ENCODE results near the gene EGLN3. TPM values are rescaled to one million over a fixed set of nuclear protein-coding genes. Genes with fewer than 3 reads are reported as not detected.

Gene EGLN3
- total and polyA plus RNA-seq, 2 of the 13 experiments (the other 11 are each of a cell fraction or from before 2014, with no cell fraction given): 0.18 to 27.3 TPM

DNA sequence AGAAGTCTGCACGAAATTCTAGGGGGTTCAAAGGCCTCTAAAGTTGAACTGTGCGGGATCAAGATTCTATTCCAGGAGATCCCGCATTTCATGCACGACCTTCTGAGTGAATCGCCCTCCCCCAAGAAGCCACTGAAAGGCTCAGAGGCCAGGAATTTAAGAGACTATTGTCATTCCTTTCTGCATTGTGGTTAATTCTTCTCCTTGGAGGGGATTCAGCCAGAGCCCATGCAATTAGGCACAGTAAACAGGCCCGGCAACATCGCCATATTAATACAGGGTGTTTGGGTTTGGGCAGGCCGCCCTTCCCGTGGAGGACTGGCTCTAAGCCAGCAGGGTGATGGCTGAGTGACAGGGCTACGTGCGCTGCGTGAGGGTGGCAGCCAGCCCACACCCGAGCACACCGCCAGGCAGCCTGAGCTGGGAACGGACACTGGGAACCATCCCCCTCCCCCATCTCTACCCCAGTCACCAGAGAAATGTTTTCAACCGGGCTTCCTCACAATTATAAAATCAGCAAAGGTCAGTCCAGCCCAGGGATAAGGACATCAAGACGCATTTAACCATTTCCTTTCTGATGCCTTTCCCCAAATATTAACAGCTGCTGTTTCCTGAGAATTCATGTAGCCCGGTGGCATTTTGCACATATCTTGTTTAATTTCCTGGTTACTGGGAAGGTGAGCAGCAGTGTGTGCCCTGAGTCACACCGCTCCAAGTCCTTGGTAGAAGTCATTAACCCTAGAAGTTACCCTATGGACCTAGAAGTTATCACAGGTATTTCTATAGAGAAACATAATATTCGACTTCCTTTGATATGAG lies 12.5 kb downstream of the EGLN3 start (continued):
- 0 out of 2 replicates have a peak, but pooled peaks have one; percentile 42 for TF ChIP-seq ZNF746 (CRISPR knock-in tag; IDR thresholded peaks at IDR 0.05)
- no peak for TF ChIP-seq U2AF1 (optimal IDR thresholded peaks at IDR 0.05; ENCODE audit: low read depth, low read length)
- TF ChIP-seq ZNF460 (CRISPR knock-in tag; IDR thresholded peaks at IDR 0.05; ENCODE audit: borderline replicate concordance): no peak
- TF ChIP-seq, protein P1, sequence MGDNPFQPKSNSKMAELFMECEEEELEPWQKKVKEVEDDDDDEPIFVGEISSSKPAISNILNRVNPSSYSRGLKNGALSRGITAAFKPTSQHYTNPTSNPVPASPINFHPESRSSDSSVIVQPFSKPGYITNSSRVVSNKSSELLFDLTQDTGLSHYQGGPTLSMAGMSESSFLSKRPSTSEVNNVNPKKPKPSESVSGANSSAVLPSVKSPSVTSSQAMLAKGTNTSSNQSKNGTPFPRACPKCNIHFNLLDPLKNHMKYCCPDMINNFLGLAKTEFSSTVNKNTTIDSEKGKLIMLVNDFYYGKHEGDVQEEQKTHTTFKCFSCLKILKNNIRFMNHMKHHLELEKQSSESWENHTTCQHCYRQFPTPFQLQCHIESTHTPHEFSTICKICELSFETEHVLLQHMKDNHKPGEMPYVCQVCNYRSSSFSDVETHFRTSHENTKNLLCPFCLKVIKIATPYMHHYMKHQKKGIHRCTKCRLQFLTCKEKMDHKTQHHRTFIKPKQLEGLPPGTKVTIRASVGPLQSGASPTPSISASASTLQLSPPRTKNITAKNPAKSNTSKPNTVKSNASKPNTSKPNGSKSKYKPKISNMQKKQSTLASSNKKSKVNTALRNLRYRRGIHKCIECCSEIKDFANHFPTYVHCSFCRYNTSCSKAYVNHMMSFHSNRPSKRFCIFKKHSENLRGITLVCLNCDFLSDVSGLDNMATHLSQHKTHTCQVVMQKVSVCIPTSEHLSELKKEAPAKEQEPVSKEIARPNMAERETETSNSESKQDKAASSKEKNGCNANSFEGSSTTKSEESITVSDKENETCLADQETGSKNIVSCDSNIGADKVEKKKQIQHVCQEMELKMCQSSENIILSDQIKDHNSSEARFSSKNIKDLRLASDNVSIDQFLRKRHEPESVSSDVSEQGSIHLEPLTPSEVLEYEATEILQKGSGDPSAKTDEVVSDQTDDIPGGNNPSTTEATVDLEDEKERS (CRISPR knock-in tag; IDR thresholded peaks at IDR 0.05): peak; percentile 86; the same call in 1 of the 2 replicates
- TF ChIP-seq TCF7L2 (IDR thresholded peaks at IDR 0.05; ENCODE audit: low read depth, low read length): no peak
- no peak for TF ChIP-seq NCOR1 (IDR thresholded peaks at IDR 0.05; ENCODE audit: borderline replicate concordance, low read length)
- TF ChIP-seq ZNF121 (CRISPR knock-in tag; IDR thresholded peaks at IDR 0.05): no peak
- TF ChIP-seq PAF1 (CRISPR knock-in tag; IDR thresholded peaks at IDR 0.05): no peak
- TF ChIP-seq ZNF441 (CRISPR knock-in tag; IDR thresholded peaks at IDR 0.05; ENCODE audit: borderline replicate concordance): peak; percentile 74
- no peak for TF ChIP-seq ZFP62 (CRISPR knock-in tag; IDR thresholded peaks at IDR 0.05)
- TF ChIP-seq, protein P2, sequence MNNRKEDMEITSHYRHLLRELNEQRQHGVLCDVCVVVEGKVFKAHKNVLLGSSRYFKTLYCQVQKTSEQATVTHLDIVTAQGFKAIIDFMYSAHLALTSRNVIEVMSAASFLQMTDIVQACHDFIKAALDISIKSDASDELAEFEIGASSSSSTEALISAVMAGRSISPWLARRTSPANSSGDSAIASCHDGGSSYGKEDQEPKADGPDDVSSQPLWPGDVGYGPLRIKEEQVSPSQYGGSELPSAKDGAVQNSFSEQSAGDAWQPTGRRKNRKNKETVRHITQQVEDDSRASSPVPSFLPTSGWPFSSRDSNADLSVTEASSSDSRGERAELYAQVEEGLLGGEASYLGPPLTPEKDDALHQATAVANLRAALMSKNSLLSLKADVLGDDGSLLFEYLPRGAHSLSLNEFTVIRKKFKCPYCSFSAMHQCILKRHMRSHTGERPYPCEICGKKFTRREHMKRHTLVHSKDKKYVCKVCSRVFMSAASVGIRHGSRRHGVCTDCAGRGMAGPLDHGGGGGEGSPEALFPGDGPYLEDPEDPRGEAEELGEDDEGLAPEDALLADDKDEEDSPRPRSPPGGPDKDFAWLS (CRISPR knock-in tag; IDR thresholded peaks at IDR 0.05; ENCODE audit: borderline replicate concordance): no peak
- no peak for TF ChIP-seq ZNF326 (CRISPR knock-in tag; IDR thresholded peaks at IDR 0.05; ENCODE audit: borderline replicate concordance)
- TF ChIP-seq CCDC6 (CRISPR knock-in tag; IDR thresholded peaks at IDR 0.05): no peak
- TF ChIP-seq, protein P3, sequence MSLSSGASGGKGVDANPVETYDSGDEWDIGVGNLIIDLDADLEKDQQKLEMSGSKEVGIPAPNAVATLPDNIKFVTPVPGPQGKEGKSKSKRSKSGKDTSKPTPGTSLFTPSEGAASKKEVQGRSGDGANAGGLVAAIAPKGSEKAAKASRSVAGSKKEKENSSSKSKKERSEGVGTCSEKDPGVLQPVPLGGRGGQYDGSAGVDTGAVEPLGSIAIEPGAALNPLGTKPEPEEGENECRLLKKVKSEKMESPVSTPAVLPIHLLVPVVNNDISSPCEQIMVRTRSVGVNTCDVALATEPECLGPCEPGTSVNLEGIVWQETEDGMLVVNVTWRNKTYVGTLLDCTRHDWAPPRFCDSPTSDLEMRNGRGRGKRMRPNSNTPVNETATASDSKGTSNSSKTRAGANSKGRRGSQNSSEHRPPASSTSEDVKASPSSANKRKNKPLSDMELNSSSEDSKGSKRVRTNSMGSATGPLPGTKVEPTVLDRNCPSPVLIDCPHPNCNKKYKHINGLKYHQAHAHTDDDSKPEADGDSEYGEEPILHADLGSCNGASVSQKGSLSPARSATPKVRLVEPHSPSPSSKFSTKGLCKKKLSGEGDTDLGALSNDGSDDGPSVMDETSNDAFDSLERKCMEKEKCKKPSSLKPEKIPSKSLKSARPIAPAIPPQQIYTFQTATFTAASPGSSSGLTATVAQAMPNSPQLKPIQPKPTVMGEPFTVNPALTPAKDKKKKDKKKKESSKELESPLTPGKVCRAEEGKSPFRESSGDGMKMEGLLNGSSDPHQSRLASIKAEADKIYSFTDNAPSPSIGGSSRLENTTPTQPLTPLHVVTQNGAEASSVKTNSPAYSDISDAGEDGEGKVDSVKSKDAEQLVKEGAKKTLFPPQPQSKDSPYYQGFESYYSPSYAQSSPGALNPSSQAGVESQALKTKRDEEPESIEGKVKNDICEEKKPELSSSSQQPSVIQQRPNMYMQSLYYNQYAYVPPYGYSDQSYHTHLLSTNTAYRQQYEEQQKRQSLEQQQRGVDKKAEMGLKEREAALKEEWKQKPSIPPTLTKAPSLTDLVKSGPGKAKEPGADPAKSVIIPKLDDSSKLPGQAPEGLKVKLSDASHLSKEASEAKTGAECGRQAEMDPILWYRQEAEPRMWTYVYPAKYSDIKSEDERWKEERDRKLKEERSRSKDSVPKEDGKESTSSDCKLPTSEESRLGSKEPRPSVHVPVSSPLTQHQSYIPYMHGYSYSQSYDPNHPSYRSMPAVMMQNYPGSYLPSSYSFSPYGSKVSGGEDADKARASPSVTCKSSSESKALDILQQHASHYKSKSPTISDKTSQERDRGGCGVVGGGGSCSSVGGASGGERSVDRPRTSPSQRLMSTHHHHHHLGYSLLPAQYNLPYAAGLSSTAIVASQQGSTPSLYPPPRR (CRISPR knock-in tag; IDR thresholded peaks at IDR 0.05; ENCODE audit: borderline replicate concordance): peak; percentile 44; the same call in 1 of the 2 replicates
- TF ChIP-seq, protein P4, sequence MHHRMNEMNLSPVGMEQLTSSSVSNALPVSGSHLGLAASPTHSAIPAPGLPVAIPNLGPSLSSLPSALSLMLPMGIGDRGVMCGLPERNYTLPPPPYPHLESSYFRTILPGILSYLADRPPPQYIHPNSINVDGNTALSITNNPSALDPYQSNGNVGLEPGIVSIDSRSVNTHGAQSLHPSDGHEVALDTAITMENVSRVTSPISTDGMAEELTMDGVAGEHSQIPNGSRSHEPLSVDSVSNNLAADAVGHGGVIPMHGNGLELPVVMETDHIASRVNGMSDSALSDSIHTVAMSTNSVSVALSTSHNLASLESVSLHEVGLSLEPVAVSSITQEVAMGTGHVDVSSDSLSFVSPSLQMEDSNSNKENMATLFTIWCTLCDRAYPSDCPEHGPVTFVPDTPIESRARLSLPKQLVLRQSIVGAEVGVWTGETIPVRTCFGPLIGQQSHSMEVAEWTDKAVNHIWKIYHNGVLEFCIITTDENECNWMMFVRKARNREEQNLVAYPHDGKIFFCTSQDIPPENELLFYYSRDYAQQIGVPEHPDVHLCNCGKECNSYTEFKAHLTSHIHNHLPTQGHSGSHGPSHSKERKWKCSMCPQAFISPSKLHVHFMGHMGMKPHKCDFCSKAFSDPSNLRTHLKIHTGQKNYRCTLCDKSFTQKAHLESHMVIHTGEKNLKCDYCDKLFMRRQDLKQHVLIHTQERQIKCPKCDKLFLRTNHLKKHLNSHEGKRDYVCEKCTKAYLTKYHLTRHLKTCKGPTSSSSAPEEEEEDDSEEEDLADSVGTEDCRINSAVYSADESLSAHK (CRISPR knock-in tag; IDR thresholded peaks at IDR 0.05; ENCODE audit: borderline replicate concordance): no peak
